Progenitor cell of endocrine pancreas (in vitro differentiated cells): ENCODE data around the gene MRTFA. TPM values are rescaled to one million over a fixed set of nuclear protein-coding genes. Genes with fewer than 3 reads are reported as not detected.
A peak's percentile ranks its signal among the peaks of the same experiment; 100 is the strongest.

ENCODE experiments used
- DNase-seq: peaks from one replicate; pipeline ENCODE4 v3.0.0; 2021; ENCODE audit warnings: low spot score; ENCODE audit not compliant: unreplicated experiment
- H3K27ac Mint-ChIP-seq: 2 replicates; pipeline ENCODE4 v1.8.0; 2021; ENCODE audit warnings: mild to moderate bottlenecking, moderate library complexity, mixed read lengths
- H3K27me3 Mint-ChIP-seq: 2 replicates; pipeline ENCODE4 v1.8.0; 2021; ENCODE audit warnings: mixed read lengths
- H3K36me3 Mint-ChIP-seq: 2 replicates; pipeline ENCODE4 v1.8.0; 2022; ENCODE audit warnings: mixed read lengths; ENCODE audit not compliant: insufficient read depth
- H3K4me1 Mint-ChIP-seq: 2 replicates; pipeline ENCODE4 v1.8.0; 2021; ENCODE audit warnings: low read depth, mixed read lengths
- H3K4me3 Mint-ChIP-seq: 2 replicates; pipeline ENCODE4 v1.8.0; 2021; ENCODE audit warnings: low read depth, mild to moderate bottlenecking, moderate library complexity, mixed read lengths
- H3K9me3 Mint-ChIP-seq: 2 replicates; pipeline ENCODE4 v1.8.0; 2021; ENCODE audit warnings: low read depth, mixed read lengths
- CTCF ChIP-seq: fragments of 200-600 bp; sonication (generic); IDR thresholded peaks from one replicate; pipeline ENCODE4 v1.5.0; 2021; ENCODE audit warnings: antibody characterized with exemption, mild to moderate bottlenecking; ENCODE audit not compliant: unreplicated experiment
- total RNA-seq: library from RNA; stranded (reverse); gene quantifications from 2 replicates; pipeline ENCODE4 v1.2.1, GENCODE V29; 2021

Gene MRTFA
- total RNA-seq, 1 donor from 2014 or later = 61.9 TPM

- peaks cover 7% of the 10 kb centered on the region for H3K36me3 Mint-ChIP-seq
- H3K27ac Mint-ChIP-seq = no peak overlapping the region
- H3K4me3 Mint-ChIP-seq = no peak overlapping the region
- H3K9me3 Mint-ChIP-seq = no peaks in the 10 kb centered on the region
- DNase-seq = no peak
- no peak for TF ChIP-seq CTCF
- no peaks in the 10 kb centered on the region for H3K27me3 Mint-ChIP-seq
- peaks cover 1% of the 10 kb centered on the region for H3K4me1 Mint-ChIP-seq
These were observed 120.1 kb downstream of the MRTFA start for GRCh38 chr22:40516416-40516815.

GRCh38 chr22:40512426-40513136 is 123.9 kb downstream of the MRTFA start:
- TF ChIP-seq CTCF = no peak
- Mint-ChIP-seq H3K4me3 (no peak overlapping the region), H3K4me1 (peaks cover 31% of the 10 kb centered on the region), H3K27me3 (no peaks in the 10 kb centered on the region), H3K9me3 (no peaks in the 10 kb centered on the region), H3K36me3 (no peaks in the 10 kb centered on the region), H3K27ac (no peak overlapping the region)
- no peak for DNase-seq

GRCh38 chr22:40511604-40512003 is 124.9 kb downstream of the MRTFA start:
- TF ChIP-seq CTCF = no peak
- Mint-ChIP-seq H3K9me3 (no peaks in the 10 kb centered on the region), H3K36me3 (no peaks in the 10 kb centered on the region), H3K4me1 (peaks cover 33% of the 10 kb centered on the region), H3K4me3 (no peak overlapping the region), H3K27ac (no peak overlapping the region), H3K27me3 (no peaks in the 10 kb centered on the region)
- DNase-seq = no peak

GRCh38 chr22:40510631-40511364 is 125.7 kb downstream of the MRTFA start:
- H3K27ac Mint-ChIP-seq = peak overlapping the region; percentile 34
- H3K4me3 Mint-ChIP-seq = no peak overlapping the region

More at GRCh38 chr22:40510631-40511364, 125.7 kb downstream of the MRTFA start:
- no peaks in the 10 kb centered on the region for H3K9me3 Mint-ChIP-seq
- H3K36me3 Mint-ChIP-seq = no peaks in the 10 kb centered on the region
- no peak for TF ChIP-seq CTCF
- DNase-seq = no peak
- H3K4me1 Mint-ChIP-seq = peaks cover 33% of the 10 kb centered on the region
- no peaks in the 10 kb centered on the region for H3K27me3 Mint-ChIP-seq
